Trophoblast cell (in vitro differentiated cells and primary cell): Measurements from ENCODE around the gene NFKBIA.
A peak's percentile ranks its signal among the peaks of the same experiment; 100 is the strongest.
"Not testable (repeated sequence)": the region's sequence is repeated elsewhere in the genome, so short reads cannot be mapped to it uniquely, and the experiment has no call there.

ENCODE experiments used
- DNase-seq, 2 donors: peaks; one replicate each; pipeline ENCODE4 v3.0.0-alpha.2; 2016
- H2AFZ ChIP-seq: 2 replicates; pipeline ENCODE4 v1.6.1; 2013; ENCODE audit warnings: low read length, moderate library complexity, mild to moderate bottlenecking; ENCODE audit not compliant: insufficient read depth, poor library complexity
- H2AK5ac ChIP-seq: 2 replicates; pipeline ENCODE4 v1.6.1; 2013; ENCODE audit warnings: mild to moderate bottlenecking, low read length
- H2BK120ac ChIP-seq: 2 replicates; pipeline ENCODE4 v1.6.1; 2013; ENCODE audit warnings: low read length, mild to moderate bottlenecking, moderate library complexity; ENCODE audit not compliant: insufficient read depth, poor library complexity
- H2BK12ac ChIP-seq: 2 replicates; pipeline ENCODE4 v1.6.1; 2013; ENCODE audit warnings: mild to moderate bottlenecking, low read length, moderate library complexity
- H2BK5ac ChIP-seq: 2 replicates; pipeline ENCODE4 v1.6.1; 2013; ENCODE audit warnings: low read length, low read depth, moderate library complexity, mild to moderate bottlenecking; ENCODE audit not compliant: poor library complexity
- H3K14ac ChIP-seq: 2 replicates; pipeline ENCODE4 v1.6.1; 2013; ENCODE audit warnings: mild to moderate bottlenecking, low read length
- H3K18ac ChIP-seq: 2 replicates; pipeline ENCODE4 v1.6.1; 2013; ENCODE audit warnings: mild to moderate bottlenecking, low read length
- H3K23ac ChIP-seq: 2 replicates; pipeline ENCODE4 v1.6.1; 2013; ENCODE audit warnings: low read length
- H3K27ac ChIP-seq: 2 replicates; pipeline ENCODE4 v1.5.1; 2013; ENCODE audit warnings: low read depth, mild to moderate bottlenecking, inconsistent platforms, low read length, moderate library complexity
- H3K27me3 ChIP-seq: 2 replicates; pipeline ENCODE4 v1.6.1; 2013; ENCODE audit warnings: inconsistent platforms, mild to moderate bottlenecking, low read length, moderate library complexity; ENCODE audit not compliant: insufficient read depth
- H3K36me3 ChIP-seq, 2 experiments: 1 replicate in 1 of 2; 2 replicates in 1 of 2; pipeline ENCODE4 v1.6.1; 2013; ENCODE audit warnings: low read length in 2 of 2, mild to moderate bottlenecking in 2 of 2, moderate library complexity in 1 of 2; ENCODE audit not compliant: insufficient read depth in 2 of 2, control insufficient read depth in 1 of 2
- H3K4ac ChIP-seq: 2 replicates; pipeline ENCODE4 v1.6.1; 2013; ENCODE audit warnings: low read depth, mild to moderate bottlenecking, low read length, moderate library complexity
- H3K4me1 ChIP-seq, 2 experiments: 1 replicate in 1 of 2; 2 replicates in 1 of 2; pipeline ENCODE4 v1.6.1; 2013; ENCODE audit warnings: low read length in 2 of 2, mild to moderate bottlenecking in 2 of 2, moderate library complexity in 1 of 2; ENCODE audit not compliant: insufficient read depth in 2 of 2, control insufficient read depth in 1 of 2
- H3K4me2 ChIP-seq: 2 replicates; pipeline ENCODE4 v1.6.1; 2013; ENCODE audit warnings: inconsistent platforms, mild to moderate bottlenecking, low read length, moderate library complexity
- H3K4me3 ChIP-seq: 2 replicates; pipeline ENCODE4 v1.5.1; 2013; ENCODE audit warnings: mild to moderate bottlenecking, low read depth, low read length, inconsistent platforms
- H3K79me1 ChIP-seq: one replicate; pipeline ENCODE4 v1.6.1; 2013; ENCODE audit warnings: low read length
- H3K79me2 ChIP-seq: 2 replicates; pipeline ENCODE4 v1.6.1; 2013; ENCODE audit warnings: low read length, mild to moderate bottlenecking; ENCODE audit not compliant: control insufficient read depth, insufficient read depth, poor library complexity
- H3K9ac ChIP-seq: 2 replicates; pipeline ENCODE4 v1.6.1; 2013; ENCODE audit warnings: mild to moderate bottlenecking, low read length
- H3K9me3 ChIP-seq: 2 replicates; pipeline ENCODE4 v1.6.1; 2013; ENCODE audit warnings: low read depth, mild to moderate bottlenecking, control low read depth, inconsistent platforms, low read length; ENCODE audit not compliant: insufficient read depth
- H4K12ac ChIP-seq: 2 replicates; pipeline ENCODE4 v1.6.1; 2013; ENCODE audit warnings: low read depth, mild to moderate bottlenecking, low read length, moderate library complexity
- H4K8ac ChIP-seq: 2 replicates; pipeline ENCODE4 v1.6.1; 2013; ENCODE audit warnings: low read depth, mild to moderate bottlenecking, low read length, moderate library complexity
- H4K91ac ChIP-seq: one replicate; pipeline ENCODE4 v1.6.1; 2013; ENCODE audit warnings: low read depth, mild to moderate bottlenecking, low read length, moderate library complexity
- WGBS: extraction: QIAGEN DNeasy Blood & Tissue Kit; methylation state at CpG from one replicate; pipeline ENCODE4 v1.1.7; 2013; ENCODE audit warnings: missing lambda C conversion rate; ENCODE audit not compliant: insufficient read length, insufficient coverage; ENCODE audit errors: extremely low coverage; 5-methylcytosine and 5-hydroxymethylcytosine counted together

The NFKBIA gene

GRCh38 chr14:35383569-35384454 lies 20.7 kb downstream of the NFKBIA start:
- H3K79me2 ChIP-seq: peaks cover 4% of the 10 kb centered on the region
- H3K27ac ChIP-seq: peak overlapping the region; percentile 59
- H3K4me1 ChIP-seq: peaks cover 22 to 28% of the 10 kb centered on the region in 2 experiments
- no peak overlapping the region for H3K9ac ChIP-seq
- no peak overlapping the region for H3K23ac ChIP-seq
- H3K18ac ChIP-seq: peak overlapping the region; percentile 28
- no peak overlapping the region for H4K12ac ChIP-seq
- no peaks in the 10 kb centered on the region for H3K9me3 ChIP-seq
- H3K27me3 ChIP-seq: no peaks in the 10 kb centered on the region
- peaks cover 16% of the 10 kb centered on the region for H3K79me1 ChIP-seq
- no peak overlapping the region for H2AFZ ChIP-seq
- no peaks in the 10 kb centered on the region for H3K36me3 ChIP-seq
- H3K14ac ChIP-seq: peak overlapping the region; percentile 54
- no peak overlapping the region for H3K4me3 ChIP-seq
- no peak for DNase-seq
- H3K4ac ChIP-seq: peak overlapping the region; percentile 13
- no CpG with 5 or more reads among the region's 10 CpGs for WGBS
- H4K91ac ChIP-seq: peak overlapping the region; percentile 41
- H2AK5ac ChIP-seq: peak overlapping the region; percentile 49
- H3K4me2 ChIP-seq: no peak overlapping the region
- H2BK120ac ChIP-seq: peak overlapping the region; percentile 13
- peak overlapping the region; percentile 48 for H2BK12ac ChIP-seq
- peak overlapping the region; percentile 10 for H2BK5ac ChIP-seq
- peak overlapping the region; percentile 25 for H4K8ac ChIP-seq

GRCh38 chr14:35380794-35381193 lies 23.8 kb downstream of the NFKBIA start:
- Histone ChIP-seq H3K9ac (no peak overlapping the region), H3K4me2 (no peak overlapping the region), H3K27me3 (no peaks in the 10 kb centered on the region), H3K18ac (no peak overlapping the region), H3K23ac (no peak overlapping the region), H3K4me3 (no peak overlapping the region), H3K9me3 (no peaks in the 10 kb centered on the region), H3K14ac (no peak overlapping the region), H3K4ac (no peak overlapping the region), H3K79me2 (peaks cover 4% of the 10 kb centered on the region), H4K91ac (no peak overlapping the region), H4K12ac (no peak overlapping the region), H2AFZ (no peak overlapping the region), H3K79me1 (peaks cover 16% of the 10 kb centered on the region), H4K8ac (no peak overlapping the region), H2AK5ac (no peak overlapping the region), H2BK5ac (no peak overlapping the region), H3K36me3 (no peaks in the 10 kb centered on the region), H3K27ac (peak overlapping the region; percentile 16), H2BK12ac (no peak overlapping the region), H3K4me1 (peaks cover 21 to 27% of the 10 kb centered on the region in 2 experiments), H2BK120ac (no peak overlapping the region)
- 100% methylated on average over 1 of the region's 7 CpGs for WGBS
- DNase-seq: peak; percentile 82 to 92

- H3K14ac ChIP-seq, H3K36me3 ChIP-seq, H4K8ac ChIP-seq, H2AK5ac ChIP-seq, H3K4me3 ChIP-seq, H3K27ac ChIP-seq, H3K79me2 ChIP-seq, H2BK12ac ChIP-seq, H3K4me2 ChIP-seq, H3K23ac ChIP-seq, H3K4ac ChIP-seq, H2AFZ ChIP-seq, H4K12ac ChIP-seq, H3K9ac ChIP-seq, H4K91ac ChIP-seq, H3K9me3 ChIP-seq, H3K27me3 ChIP-seq, DNase-seq, H3K18ac ChIP-seq, H2BK5ac ChIP-seq, H2BK120ac ChIP-seq, H3K79me1 ChIP-seq: not testable (repeated sequence)
- peaks cover 12 to 16% of the 10 kb centered on the region in 2 experiments for H3K4me1 ChIP-seq
- WGBS: no CpG with 5 or more reads among the region's 9 CpGs
Observed at GRCh38 chr14:35379234-35379933, 25.2 kb downstream of the NFKBIA start.

- Histone ChIP-seq H3K4me3 (no peak overlapping the region), H3K4me2 (no peak overlapping the region), H3K79me2 (no peaks in the 10 kb centered on the region), H3K36me3 (no peaks in the 10 kb centered on the region), H3K9me3 (no peaks in the 10 kb centered on the region), H2BK5ac (no peak overlapping the region), H3K79me1 (peaks cover 3% of the 10 kb centered on the region), H3K4ac (no peak overlapping the region), H3K27ac (no peak overlapping the region), H3K18ac (no peak overlapping the region), H2BK120ac (no peak overlapping the region), H2BK12ac (no peak overlapping the region), H3K23ac (no peak overlapping the region), H3K27me3 (no peaks in the 10 kb centered on the region), H2AK5ac (no peak overlapping the region), H3K14ac (no peak overlapping the region), H4K91ac (no peak overlapping the region), H2AFZ (no peak overlapping the region), H3K9ac (no peak overlapping the region), H3K4me1 (peaks cover 6 to 9% of the 10 kb centered on the region in 2 experiments), H4K12ac (no peak overlapping the region), H4K8ac (no peak overlapping the region)
- peak in 1 of 2 donors; percentile 18 for DNase-seq
- no CpG with 5 or more reads among the region's 9 CpGs for WGBS
Observed at GRCh38 chr14:35378425-35379233, 25.9 kb downstream of the NFKBIA start.
